Heart right ventricle (tissue), 16 donors: ENCODE data around the gene DET1. TPM values are rescaled to one million over a fixed set of nuclear protein-coding genes. Genes with fewer than 3 reads are reported as not detected.
A peak's percentile ranks its signal among the peaks of the same experiment; 100 is the strongest.

Experiments used
- ATAC-seq, 8 donors: fragments of 200-7000 bp; cut with Tn5 transposase; one replicate each; pipeline ENCODE4 v1.9.1; 2020; ENCODE audit warnings: mild to moderate bottlenecking in 8 of 8, moderate library complexity in 8 of 8, moderate number of reproducible peaks in 1 of 8
- DNase-seq, 2 donors: peaks; one replicate each; pipeline ENCODE4 v3.0.0-alpha.2; 2020
- H3K27ac ChIP-seq, 10 donors: fragments of 200-600 bp; sonication (generic) in 2 of 10; one replicate each; pipeline versions ENCODE4 v1.5.0 to v1.8.0; 2020 to 2022; ENCODE audit warnings: mild to moderate bottlenecking in 3 of 10
- H3K27me3 ChIP-seq, 7 donors: fragments of 200-600 bp; one replicate each; pipeline ENCODE4 v1.8.0; 2021 to 2022; ENCODE audit warnings: mild to moderate bottlenecking in 2 of 7
- H3K36me3 ChIP-seq, 9 donors: fragments of 200-600 bp; sonication (generic) in 1 of 9; one replicate each; pipeline versions ENCODE4 v1.5.0 to v1.8.0; 2020 to 2022; ENCODE audit warnings: mild to moderate bottlenecking in 2 of 9
- H3K4me1 ChIP-seq, 9 donors: fragments of 200-600 bp; sonication (generic) in 1 of 9; one replicate each; pipeline versions ENCODE4 v1.5.0 to v1.8.0; 2020 to 2022; ENCODE audit warnings: mild to moderate bottlenecking in 4 of 9
- H3K4me3 ChIP-seq, 10 donors: fragments of 200-600 bp; sonication (generic) in 2 of 10; one replicate each; pipeline versions ENCODE4 v1.5.0 to v1.8.0; 2020 to 2022; ENCODE audit warnings: mild to moderate bottlenecking in 7 of 10, moderate library complexity in 2 of 10
- H3K9me3 ChIP-seq, 11 donors: fragments of 200-600 bp in 10 of 11; sonication (generic) in 2 of 11; one replicate each; pipeline versions ENCODE4 v1.5.0 to v1.8.0; 2013 to 2022; ENCODE audit warnings: mild to moderate bottlenecking in 2 of 11, control low read depth in 1 of 11, moderate library complexity in 1 of 11
- CTCF ChIP-seq, 9 donors: fragments of 200-600 bp; sonication (generic) in 2 of 9; IDR thresholded peaks; one replicate each; pipeline versions ENCODE4 v1.5.0 to v1.8.0; 2021 to 2022; ENCODE audit warnings: antibody characterized with exemption in 9 of 9, mild to moderate bottlenecking in 5 of 9, moderate library complexity in 1 of 9
- WGBS, 2 donors: extraction: QIAGEN DNeasy Blood & Tissue Kit; methylation state at CpG; one replicate each; pipeline ENCODE4 v1.1.7; 2013; ENCODE audit warnings: inconsistent platforms in 1 of 2; 5-methylcytosine and 5-hydroxymethylcytosine counted together
- intact Hi-C, 10 donors: fragments of 100-400 bp; cut with DNase I; formaldehyde crosslinking; loops; one replicate each; pipeline versions ENCODE4 v1.11.1 to v1.14.2; 2022
- polyA plus RNA-seq, 2 donors: library from polyadenylated mRNA; stranded (reverse); fragments of 200-250 nt; gene quantifications; one replicate each; pipeline ENCODE4 v1.2.3, GENCODE V29; 2013
- total RNA-seq, 10 donors: library from RNA; stranded (reverse); fragmentation: NEBNext Ultra II Directional in 3 of 10; extraction: Animal tissue kit (Norgen Biotek cat#: 25700) in 3 of 10; gene quantifications; one replicate each; pipeline versions ENCODE4 v1.2.1 to v1.2.4, GENCODE V29; 2021 to 2023
- donor health status: Arrhythmogenic right ventricular cardiomyopathy.
- donor health status: ischemic (EF 13 %, LVEDD 7.1; RV severe dilation, severe dysfunction).
- donor health status: healthy with polysubstance abuse.
- donor health status: DM: no; HTN: yes; CAD: no.
- donor health status: DM: no; HTN: no; CAD: no.
- donor health status: ischemic (EF 25% LVEDD 6.9; RV normal size, moderate dysfunction).
- donor health status: ischemic (EF 25% LVEDD 5.7; RV mildly dilated, moderate dysfunction).
- donor health status: healthy.
- donor health status: DM: yes; HTN: yes; CAD: no.
- donor health status: Ischemic cardiomyopathy.
- donor health status: ischemic (EF 35%, LVEDD 5.7; RV mildly dilated, moderate dysfunction).
- donor health status: nonischemic (EF 11% LVEDD 7.7; RV severe dilation, severe dysfunction).
- donor health status: DM: yes; HTN: yes; CAD: no.
- donor health status: PGD.
- donor health status: ischemic (EF 29% LVEDD 5.4; RV normal size, mild dysfunction).
- donor health status: nonischemic (EF 23%, LVEDD 6.1; RV moderate dilation, normal function).

Gene DET1
- total and polyA plus RNA-seq, 12 donors: 2.9 to 10.5 (median 8.3) TPM

GRCh38 chr15:88539441-88539840 lies 7.0 kb downstream of the DET1 start:
- intact Hi-C loops: no loop called here
- H3K27me3 ChIP-seq: no peaks in the 10 kb centered on the region
- H3K27ac ChIP-seq: peak overlapping the region in 3 of 10 donors; percentile 37 to 60 (median 41)
- H3K9me3 ChIP-seq: peaks cover 0 to 15% (median 0%) of the 10 kb centered on the region in 11 donors
- peaks cover 0 to 8% (median 0%) of the 10 kb centered on the region in 9 donors for H3K36me3 ChIP-seq
- TF ChIP-seq CTCF (IDR thresholded peaks at IDR 0.05): no peak
- H3K4me1 ChIP-seq: peaks cover 7 to 52% (median 26%) of the 10 kb centered on the region in 9 donors
- ATAC-seq: no peak
- H3K4me3 ChIP-seq: no peak overlapping the region
- 70 to 84% methylated on average over 4 of the region's 4 CpGs for WGBS, 2 donors
- DNase-seq: no peak

- H3K27ac ChIP-seq: peak overlapping the region in 3 of 10 donors; percentile 0 to 60 (median 41)
- peaks cover 0 to 18% (median 0%) of the 10 kb centered on the region in 11 donors for H3K9me3 ChIP-seq
- peaks cover 0 to 8% (median 0%) of the 10 kb centered on the region in 9 donors for H3K36me3 ChIP-seq
- intact Hi-C loops: no loop called here
- DNase-seq (no peak), ATAC-seq (no peak)
- TF ChIP-seq CTCF (IDR thresholded peaks at IDR 0.05): no peak
- H3K4me1 ChIP-seq: peaks cover 7 to 48% (median 23%) of the 10 kb centered on the region in 9 donors
- WGBS, 2 donors: 75 to 76% methylated on average over 9 of the region's 9 CpGs
- H3K4me3 ChIP-seq: no peak overlapping the region
- no peaks in the 10 kb centered on the region for H3K27me3 ChIP-seq
These were observed 7.5 kb downstream of the DET1 start for GRCh38 chr15:88538972-88539371.

- H3K27me3 ChIP-seq: no peaks in the 10 kb centered on the region
- H3K36me3 ChIP-seq: peaks cover 0 to 9% (median 0%) of the 10 kb centered on the region in 9 donors
- DNase-seq (no peak), ATAC-seq (no peak)
- intact Hi-C loops: no loop called here
- H3K4me3 ChIP-seq: no peak overlapping the region
- H3K27ac ChIP-seq: peak overlapping the region in 1 of 10 donors; percentile 35
- H3K9me3 ChIP-seq: peaks cover 0 to 23% (median 0%) of the 10 kb centered on the region in 11 donors
- peaks cover 2 to 36% (median 11%) of the 10 kb centered on the region in 9 donors for H3K4me1 ChIP-seq
- WGBS, 2 donors: 74 to 76% methylated on average over 7 of the region's 7 CpGs
- TF ChIP-seq CTCF (IDR thresholded peaks at IDR 0.05): no peak
These were observed 8.7 kb downstream of the DET1 start for GRCh38 chr15:88537591-88538317.

GRCh38 chr15:88535607-88536313 lies 10.7 kb downstream of the DET1 start:
- peaks cover 0 to 21% (median 4%) of the 10 kb centered on the region in 9 donors for H3K4me1 ChIP-seq
- DNase-seq (no peak), ATAC-seq (no peak)
- no peak overlapping the region for H3K4me3 ChIP-seq
- 96 to 97% methylated on average over 3 of the region's 3 CpGs for WGBS, 2 donors
- no peaks in the 10 kb centered on the region for H3K27me3 ChIP-seq
- H3K36me3 ChIP-seq: peaks cover 0 to 25% (median 8%) of the 10 kb centered on the region in 9 donors
- intact Hi-C loops: no loop called here
- peak overlapping the region in 1 of 10 donors; percentile 35 for H3K27ac ChIP-seq
- H3K9me3 ChIP-seq: peaks cover 0 to 23% (median 0%) of the 10 kb centered on the region in 11 donors
- no peak for TF ChIP-seq CTCF (IDR thresholded peaks at IDR 0.05)
